Inferior parietal cortex (tissue), 1 donor: ENCODE measurements around the gene GJA9.
"Not testable (repeated sequence)": the region's sequence is repeated elsewhere in the genome, so short reads cannot be mapped to it uniquely, and the experiment has no call there.

Source experiments
- DNase-seq: peaks from one replicate; pipeline ENCODE4 v3.0.0-alpha.2; 2016; ENCODE audit errors: extremely low spot score

GJA9 gene

DNA sequence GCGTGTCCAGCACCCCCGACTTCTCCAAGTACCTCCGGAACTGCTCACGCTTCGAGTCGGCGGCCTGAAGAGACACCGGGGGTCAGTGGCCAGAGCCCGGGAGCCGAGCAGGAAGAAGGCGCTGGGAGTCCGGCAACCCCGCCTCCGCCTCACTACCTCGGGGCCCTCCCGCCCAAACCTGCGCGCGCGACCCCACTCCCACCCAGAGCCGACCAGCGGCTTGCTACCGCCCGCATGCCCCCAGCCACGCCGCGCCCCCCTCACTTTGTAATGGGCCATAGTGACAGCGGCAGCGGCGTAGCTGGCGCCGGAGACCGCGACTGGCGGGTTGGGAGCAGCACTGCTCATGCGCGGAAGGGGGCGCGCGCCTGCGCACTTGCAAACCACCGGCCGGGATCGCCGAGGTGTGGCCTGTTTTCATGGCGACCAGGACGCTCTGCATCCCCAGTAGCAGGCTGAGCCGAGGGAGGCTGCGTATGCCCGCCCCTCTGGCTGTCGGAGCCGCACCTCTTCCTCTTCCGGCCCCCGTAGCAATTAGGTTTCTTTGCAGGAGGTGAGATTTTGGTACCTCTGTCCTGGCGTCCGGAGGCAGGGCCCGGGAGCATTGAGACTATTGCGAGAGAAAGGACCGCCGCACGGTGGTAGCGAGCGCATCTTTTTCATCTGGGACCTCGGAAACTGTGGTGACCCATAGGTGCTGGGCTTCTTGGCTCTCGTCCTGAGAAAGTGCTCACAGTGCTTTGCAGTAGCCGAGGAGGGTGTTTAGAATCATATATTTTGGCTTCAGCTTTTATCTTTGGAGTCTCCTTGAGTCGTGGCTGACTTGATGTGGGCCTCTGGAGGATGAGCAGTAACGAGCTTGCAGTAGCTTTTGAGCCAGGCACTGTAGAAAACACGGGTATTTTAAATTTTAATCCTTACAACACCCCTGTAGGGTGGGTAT, 8.1 kb downstream of the GJA9 start, which contains the start of gene MYCBP:
Gene MYCBP, minus strand, starts transcription at position 322 of the 943 bp plus-strand sequence. Its CDS starts 43 bp downstream, at position 279.
- DNase-seq, result peak; percentile 96

DNA sequence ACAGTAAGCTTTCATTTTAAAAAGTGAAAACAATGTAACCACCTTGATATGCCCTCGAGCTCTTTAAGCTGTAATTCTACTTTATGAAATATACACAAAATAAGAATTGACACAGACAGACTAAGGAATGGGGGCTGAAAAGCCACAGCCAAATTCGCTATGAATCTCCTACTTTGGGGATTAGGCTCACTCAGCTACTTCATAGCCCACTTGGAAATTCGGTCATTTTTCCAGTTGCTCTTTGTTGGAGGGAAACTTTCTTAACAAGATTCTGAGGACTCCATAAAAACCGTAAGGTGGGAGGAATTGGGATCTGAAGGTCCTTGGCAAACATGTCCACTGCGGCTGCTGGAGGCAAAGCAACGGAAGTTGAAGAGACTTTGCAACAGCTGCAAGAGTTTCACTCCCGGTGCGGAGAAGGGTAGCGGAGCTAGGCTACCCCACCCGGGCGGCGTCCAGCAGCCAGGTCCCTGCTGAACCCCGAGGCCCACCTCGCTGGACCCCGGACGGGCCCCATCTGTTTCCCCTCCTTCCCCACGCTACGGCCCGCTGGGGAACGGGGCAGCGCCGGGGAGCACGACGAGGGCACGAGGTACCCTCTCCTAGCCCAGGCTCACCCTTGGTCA, 8.9 kb downstream of the GJA9 start:
- peak; percentile 11 for DNase-seq

- DNase-seq, result no peak
Measured at GRCh38 chr1:38870996-38871395, 10.4 kb downstream of the GJA9 start.

GRCh38 chr1:38867208-38867607, 14.2 kb downstream of the GJA9 start:
- DNase-seq, result no peak

GRCh38 chr1:38865112-38865715, 16.2 kb downstream of the GJA9 start:
- DNase-seq, result no peak

GRCh38 chr1:38860454-38860795, 21.0 kb downstream of the GJA9 start:
- peak; percentile 18 for DNase-seq

- DNase-seq, result peak; percentile 97
Measured at GRCh38 chr1:38859561-38860453, 21.6 kb downstream of the GJA9 start, which contains the start of gene RRAGC. Gene RRAGC, minus strand, starts transcription at chr1:38859772. Its CDS starts 126 bp downstream, at chr1:38859646.

DNA sequence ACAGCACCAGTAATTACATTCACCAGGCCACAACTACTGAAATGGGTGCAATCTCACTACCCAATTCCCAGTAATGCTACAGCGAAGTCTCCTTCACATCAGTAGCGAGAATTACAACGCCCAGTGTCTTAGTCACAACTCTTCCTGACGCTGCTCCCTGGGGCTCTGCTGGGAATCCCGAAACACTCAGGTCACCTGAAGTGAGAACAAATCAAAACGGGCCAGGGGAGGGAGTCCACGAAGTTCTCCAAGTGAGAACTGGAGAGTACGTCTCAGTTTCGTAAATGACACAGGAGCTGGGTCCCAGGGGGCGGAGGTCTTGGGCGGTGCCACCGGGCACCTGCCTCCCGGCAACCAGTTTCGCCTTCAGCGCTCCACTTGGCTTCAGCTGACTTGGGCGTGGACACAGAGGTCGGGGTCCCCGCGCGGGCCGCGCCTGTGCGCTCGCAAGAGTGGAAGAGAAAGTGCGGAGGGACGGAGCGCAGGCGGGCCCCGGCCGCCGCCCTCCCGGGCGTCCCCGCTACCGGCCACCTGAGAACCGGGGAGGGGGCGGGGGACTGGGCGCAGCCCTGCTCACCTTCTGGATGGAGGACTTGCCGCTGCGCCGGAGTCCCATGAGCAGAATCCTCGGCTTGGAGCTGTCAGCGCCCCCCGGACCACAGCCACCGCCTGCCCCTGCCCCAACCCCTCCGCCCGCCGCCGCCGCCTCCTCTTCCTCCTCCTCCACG, 22.4 kb downstream of the GJA9 start:
- DNase-seq, result peak; percentile 25

DNA sequence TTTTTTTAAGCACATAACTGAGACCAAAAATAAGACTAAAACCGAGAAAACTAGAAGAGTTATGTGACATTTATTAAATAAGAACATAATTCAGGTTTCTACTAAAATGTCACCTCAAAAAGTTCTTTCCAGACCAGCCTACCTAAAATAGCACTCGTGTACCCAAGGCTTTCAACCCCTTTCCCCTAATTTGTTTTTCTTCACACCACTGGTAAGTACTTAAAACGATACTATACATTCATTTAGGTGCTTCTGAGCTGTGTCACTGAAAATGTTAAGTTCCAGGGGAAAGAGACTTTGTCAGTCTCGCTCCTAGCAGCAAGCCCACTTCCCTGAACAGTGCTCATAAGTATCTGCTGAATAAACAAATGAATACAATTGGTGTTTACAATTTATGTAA, 28.6 kb downstream of the GJA9 start:
- DNase-seq, result no peak

- no peak for DNase-seq
Measured at GRCh38 chr1:38848071-38848470, 33.3 kb downstream of the GJA9 start.

DNA sequence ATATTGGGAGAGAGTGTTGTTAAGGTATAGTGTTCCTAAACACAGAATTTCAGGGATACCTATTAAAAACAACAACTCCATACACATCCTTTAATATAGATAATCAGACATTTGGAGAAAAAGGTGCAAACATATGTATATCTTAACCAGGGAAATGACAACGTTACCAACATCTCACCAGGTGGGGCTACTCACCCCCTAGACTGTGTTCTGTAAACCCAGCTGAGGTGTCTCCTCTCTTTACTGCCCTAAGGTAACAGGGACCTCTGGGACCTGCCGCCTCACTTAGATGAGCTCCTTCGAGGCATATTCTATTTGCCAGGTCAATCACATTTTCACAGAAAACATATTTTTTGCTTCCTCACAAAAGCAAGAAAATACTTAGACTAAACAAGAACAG, 35.2 kb downstream of the GJA9 start:
- no peak for DNase-seq

GRCh38 chr1:38845088-38845487, 36.3 kb downstream of the GJA9 start:
- DNase-seq, result not testable (repeated sequence)

DNA sequence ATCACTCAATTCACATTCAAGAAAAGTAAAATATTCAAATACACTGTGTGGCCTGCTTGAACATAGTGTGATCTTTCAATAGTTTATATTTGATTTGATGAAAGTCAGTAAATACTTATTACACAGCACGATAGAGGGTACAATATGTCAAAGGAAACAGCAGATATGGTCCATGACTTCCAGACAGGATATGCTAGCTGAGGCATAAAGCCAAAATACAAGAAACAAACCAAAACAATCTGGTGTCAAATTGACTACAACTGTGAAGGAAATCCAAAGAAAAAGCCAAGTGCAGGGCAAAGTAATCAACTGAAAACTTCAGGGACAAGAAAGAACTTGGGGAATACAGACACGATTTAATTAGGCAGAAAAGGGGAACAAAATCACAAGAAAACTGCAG, 41.1 kb downstream of the GJA9 start:
- no peak for DNase-seq

DNA sequence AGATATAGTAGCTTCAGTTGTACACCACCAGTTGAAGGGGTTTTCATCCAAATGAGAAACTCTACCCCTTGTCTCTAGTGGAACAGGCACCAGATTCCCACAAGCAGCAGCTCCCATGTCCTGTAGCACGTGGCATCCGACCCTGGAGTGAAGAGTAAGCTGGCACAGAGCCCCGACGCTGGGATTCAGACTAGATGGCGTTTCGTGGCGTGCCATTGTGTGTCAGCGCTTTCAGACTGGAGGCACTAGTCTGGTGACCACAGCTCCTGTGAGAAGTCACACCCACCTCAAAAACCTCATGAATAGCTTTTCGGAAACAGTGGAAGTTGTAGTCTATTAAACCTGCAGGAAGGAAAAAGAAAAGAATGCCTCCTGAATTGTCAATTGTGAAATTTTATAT, 42.0 kb downstream of the GJA9 start:
- no peak for DNase-seq

- DNase-seq, result not testable (repeated sequence)
Measured at GRCh38 chr1:38836316-38836715, 45.1 kb downstream of the GJA9 start.

DNA sequence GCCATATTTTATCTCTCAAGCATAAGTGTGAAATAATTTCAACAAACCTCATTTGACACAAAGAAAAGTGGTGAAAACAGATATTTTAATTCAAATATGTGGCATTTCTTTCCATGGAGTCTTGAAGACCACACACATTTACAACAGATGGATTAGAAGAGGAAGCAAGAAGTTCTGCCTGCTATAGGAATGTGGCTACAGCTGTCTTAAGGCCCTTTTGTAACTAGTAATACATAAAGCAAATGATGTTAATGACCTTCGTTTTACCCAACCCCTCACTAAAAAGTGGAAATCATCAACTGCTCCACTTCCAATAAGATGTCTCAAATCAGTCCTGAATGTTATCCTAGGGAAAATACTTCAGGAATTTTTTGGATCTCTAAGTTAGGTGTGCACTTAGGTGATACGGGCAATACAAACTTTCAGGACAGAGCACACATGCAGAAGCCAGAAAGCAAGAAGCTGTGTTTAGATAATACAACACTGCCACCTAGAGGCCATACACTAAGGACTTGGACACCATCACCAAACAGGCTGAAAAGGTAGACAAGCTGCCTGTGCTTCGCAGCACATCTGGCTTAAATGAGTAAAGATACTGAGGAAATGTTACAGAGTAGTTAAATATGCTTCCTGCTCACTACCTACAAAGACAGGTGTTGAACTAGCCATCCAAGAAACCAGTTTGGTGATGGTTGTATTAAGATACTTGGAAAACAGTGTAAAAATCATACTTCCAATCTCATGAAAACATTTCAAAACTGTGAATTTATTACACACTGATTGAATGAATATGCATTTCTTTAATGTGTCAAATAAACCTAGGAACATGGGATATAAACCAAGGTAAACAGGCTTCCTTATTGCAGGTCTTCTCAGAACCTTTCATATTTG, 46.2 kb downstream of the GJA9 start:
- DNase-seq, result peak; percentile 92

- no peak for DNase-seq
Measured at GRCh38 chr1:38834221-38834782, 47.1 kb downstream of the GJA9 start.

- peak; percentile 9 for DNase-seq
Measured at GRCh38 chr1:38833146-38833545, 48.2 kb downstream of the GJA9 start.

GRCh38 chr1:38832370-38832734, 49.0 kb downstream of the GJA9 start:
- no peak for DNase-seq
